Lower leg skin (tissue), 3 donors: Measurements from ENCODE around the gene NSMF.

Experiments used
- CTCF ChIP-seq, 3 donors: fragments of 450-650 bp; IDR thresholded peaks; one replicate each; pipeline ENCODE4 v1.5.1; 2016; ENCODE audit warnings: antibody characterized with exemption in 3 of 3, mild to moderate bottlenecking in 3 of 3, moderate library complexity in 2 of 3
- POLR2A ChIP-seq, 2 donors: fragments of 450-650 bp; IDR thresholded peaks; one replicate each; pipeline ENCODE4 v1.6.1; 2016 to 2017; ENCODE audit warnings: antibody characterized with exemption in 2 of 2, mild to moderate bottlenecking in 1 of 2, moderate library complexity in 1 of 2

GRCh38 chr9:137474271-137474670 is 15.1 kb upstream of the NSMF start:
- TF ChIP-seq CTCF (IDR thresholded peaks at IDR 0.05): no peak
- no peak for TF ChIP-seq POLR2A (IDR thresholded peaks at IDR 0.05)
